H1 (cell line): ENCODE data around the gene OR5L1. TPM values are rescaled to one million over a fixed set of nuclear protein-coding genes. Genes with fewer than 3 reads are reported as not detected.

ENCODE experiments used
- CTCF ChIA-PET: fragments of 300-600 bp; sonication (Branson Sonifier 250); formaldehyde crosslinking; loops from one replicate; lab custom pipeline; 2021; ENCODE audit not compliant: partially characterized antibody; lab: Charles Lee
- POLR2A ChIA-PET: fragments of 300-600 bp; sonication (Branson Sonifier 250); formaldehyde crosslinking; loops from one replicate; lab custom pipeline; 2021; ENCODE audit warnings: inconsistent platforms; ENCODE audit not compliant: partially characterized antibody; lab: Charles Lee
- DNase-seq, 2 experiments: peaks; one replicate each; pipeline versions ENCODE4 v3.0.0 to v3.0.0-alpha.2; 2010 to 2022; ENCODE audit warnings: low spot score in 2 of 2, low read depth in 1 of 2, mixed read lengths in 1 of 2
- FAIRE-seq: peaks from 2 replicates; lab custom pipeline; 2011; peaks lifted over from hg19 to GRCh38; lab: Jason Lieb, UNC
- H2AFZ ChIP-seq: 2 replicates; pipeline ENCODE4 v1.8.1; 2012; ENCODE audit warnings: low read length, inconsistent platforms
- H2AK5ac ChIP-seq: 2 replicates; pipeline ENCODE4 v1.6.1; 2013; ENCODE audit warnings: low read depth, low read length
- H2BK120ac ChIP-seq: replicated peaks from 2 replicates; pipeline ENCODE3; 2013; ENCODE audit warnings: low read depth, low read length, inconsistent platforms
- H2BK12ac ChIP-seq: 2 replicates; pipeline ENCODE4 v1.6.1; 2013; ENCODE audit warnings: low read depth, low read length
- H2BK15ac ChIP-seq: 2 replicates; pipeline ENCODE4 v1.6.1; 2013; ENCODE audit warnings: low read length
- H2BK20ac ChIP-seq: 2 replicates; pipeline ENCODE4 v1.6.1; 2013; ENCODE audit warnings: low read length
- H2BK5ac ChIP-seq: 2 replicates; pipeline ENCODE4 v1.6.1; 2013; ENCODE audit warnings: low read depth, low read length
- H3K14ac ChIP-seq: 2 replicates; pipeline ENCODE4 v1.6.1; 2013; ENCODE audit warnings: inconsistent platforms; ENCODE audit not compliant: insufficient read length
- H3K18ac ChIP-seq: 2 replicates; pipeline ENCODE4 v1.6.1; 2013; ENCODE audit warnings: low read length; ENCODE audit errors: extremely low read depth
- H3K23ac ChIP-seq: 2 replicates; pipeline ENCODE4 v1.6.1; 2013; ENCODE audit warnings: inconsistent platforms; ENCODE audit not compliant: insufficient read length
- H3K23me2 ChIP-seq: 2 replicates; pipeline ENCODE4 v1.6.1; 2013; ENCODE audit warnings: low read depth, low read length
- H3K27ac ChIP-seq: 2 replicates; pipeline ENCODE4 v1.6.1; 2011; ENCODE audit warnings: low read depth, low read length, inconsistent platforms
- H3K27me3 ChIP-seq, 4 experiments: replicated peaks in 1 of 4; 1 replicate in 1 of 4; 2 replicates in 3 of 4; pipeline versions ENCODE4 v1.6.1 to v1.8.1; 2011 to 2013; ENCODE audit warnings: low read length in 3 of 4, mild to moderate bottlenecking in 3 of 4, inconsistent platforms in 2 of 4, mixed read lengths in 2 of 4, moderate library complexity in 1 of 4; ENCODE audit not compliant: control insufficient read depth in 3 of 4, insufficient read depth in 3 of 4; ENCODE audit errors: extremely low read depth in 1 of 4
- H3K36me3 ChIP-seq, 4 experiments: 2 replicates each; pipeline versions ENCODE4 v1.6.1 to v1.8.1; 2011 to 2013; ENCODE audit warnings: mild to moderate bottlenecking in 4 of 4, low read length in 3 of 4, moderate library complexity in 2 of 4, control low read depth in 1 of 4, inconsistent platforms in 1 of 4; ENCODE audit not compliant: insufficient read depth in 4 of 4, control insufficient read depth in 2 of 4
- H3K4ac ChIP-seq: replicated peaks from 2 replicates; pipeline ENCODE3; 2013; ENCODE audit warnings: low read length, low read depth, mixed read lengths, inconsistent platforms; ENCODE audit not compliant: insufficient read length
- H3K4me1 ChIP-seq, 4 experiments: replicated peaks in 1 of 4; 1 replicate in 1 of 4; 2 replicates in 3 of 4; pipeline versions ENCODE4 v1.6.1 to v1.8.1; 2011 to 2013; ENCODE audit warnings: low read length in 3 of 4, inconsistent platforms in 2 of 4, mixed read lengths in 1 of 4; ENCODE audit not compliant: insufficient read depth in 4 of 4, control insufficient read depth in 3 of 4
- H3K4me2 ChIP-seq, 2 experiments: 2 replicates each; pipeline versions ENCODE4 v1.6.1 to v1.8.1; 2011 to 2013; ENCODE audit warnings: low read depth in 2 of 2, low read length in 2 of 2, control low read depth in 1 of 2, inconsistent platforms in 1 of 2, mild to moderate bottlenecking in 1 of 2; ENCODE audit not compliant: insufficient read depth in 1 of 2
- H3K4me3 ChIP-seq, 4 experiments: fragments of 200-600, 300-600 bp in 1 of 4; sonication (generic), shearing (Covaris generic), sonication (Bioruptor Twin) in 1 of 4; 2 replicates each; pipeline versions ENCODE4 v1.5.1 to v1.8.1; 2011 to 2016; ENCODE audit warnings: low read length in 4 of 4, low read depth in 3 of 4, control low read depth in 2 of 4, inconsistent platforms in 2 of 4, mild to moderate bottlenecking in 2 of 4, mixed read lengths in 1 of 4, moderate library complexity in 1 of 4; ENCODE audit not compliant: insufficient read depth in 2 of 4; ENCODE audit errors: extremely low read depth in 1 of 4
- H3K56ac ChIP-seq: replicated peaks from 2 replicates; pipeline ENCODE3; 2013; ENCODE audit warnings: low read depth, mild to moderate bottlenecking, mixed read lengths, low read length, inconsistent platforms; ENCODE audit not compliant: insufficient read length
- H3K79me1 ChIP-seq: 2 replicates; pipeline ENCODE4 v1.6.1; 2013; ENCODE audit warnings: low read depth, low read length, control low read depth
- H3K79me2 ChIP-seq, 2 experiments: 2 replicates each; pipeline versions ENCODE4 v1.6.1 to v1.8.1; 2012 to 2013; ENCODE audit warnings: low read length in 2 of 2, mild to moderate bottlenecking in 2 of 2, inconsistent platforms in 1 of 2; ENCODE audit not compliant: insufficient read depth in 2 of 2, control insufficient read depth in 1 of 2
- H3K9ac ChIP-seq, 4 experiments: replicated peaks in 1 of 4; 1 replicate in 1 of 4; 2 replicates in 3 of 4; pipeline versions ENCODE4 v1.6.1 to v1.8.1; 2011 to 2013; ENCODE audit warnings: low read depth in 3 of 4, low read length in 3 of 4, control low read depth in 2 of 4, mild to moderate bottlenecking in 2 of 4, moderate library complexity in 2 of 4, inconsistent platforms in 1 of 4; ENCODE audit errors: extremely low read depth in 1 of 4
- H3K9me3 ChIP-seq, 2 experiments: 2 replicates each; pipeline versions ENCODE4 v1.6.1 to v1.8.1; 2012 to 2013; ENCODE audit warnings: mild to moderate bottlenecking in 2 of 2, moderate library complexity in 2 of 2, control low read depth in 1 of 2, inconsistent platforms in 1 of 2, low read depth in 1 of 2, low read length in 1 of 2, mixed read lengths in 1 of 2; ENCODE audit not compliant: insufficient read depth in 2 of 2
- H4K20me1 ChIP-seq, 2 experiments: replicated peaks in 1 of 2; 2 replicates each; pipeline versions ENCODE3 to v1.8.1; 2011 to 2013; ENCODE audit warnings: inconsistent platforms in 2 of 2, low read length in 2 of 2, mild to moderate bottlenecking in 1 of 2; ENCODE audit not compliant: insufficient read depth in 2 of 2, control insufficient read depth in 1 of 2
- H4K5ac ChIP-seq: 2 replicates; pipeline ENCODE4 v1.6.1; 2013; ENCODE audit warnings: low read length, low read depth, mixed read lengths, inconsistent platforms; ENCODE audit not compliant: insufficient read length
- H4K8ac ChIP-seq: 2 replicates; pipeline ENCODE4 v1.8.0; 2013; ENCODE audit warnings: mild to moderate bottlenecking, moderate library complexity, low read length, inconsistent platforms; ENCODE audit not compliant: insufficient read depth; ENCODE audit errors: extremely low read depth
- H4K91ac ChIP-seq: replicated peaks from 2 replicates; pipeline ENCODE3; 2013; ENCODE audit warnings: low read length, mixed read lengths, inconsistent platforms; ENCODE audit not compliant: insufficient read length
- BCL11A ChIP-seq, 2 experiments: IDR thresholded peaks; one replicate each; pipeline ENCODE4 v1.6.1; 2011; ENCODE audit warnings: low read depth in 2 of 2, low read length in 2 of 2, mild to moderate bottlenecking in 2 of 2
- BRCA1 ChIP-seq: IDR thresholded peaks from 2 replicates; pipeline ENCODE4 v1.6.1; 2012; ENCODE audit warnings: low read depth, low read length, improper control_type of control experiment
- CHD2 ChIP-seq: IDR thresholded peaks from 2 replicates; pipeline ENCODE4 v1.6.1; 2012; ENCODE audit warnings: low read length, improper control_type of control experiment
- KDM4A ChIP-seq: IDR thresholded peaks from one replicate; pipeline ENCODE4 v1.7.1; 2012; ENCODE audit warnings: low read depth, mild to moderate bottlenecking, moderate library complexity, low read length, inconsistent platforms; ENCODE audit not compliant: severe bottlenecking
- NRF1 ChIP-seq: IDR thresholded peaks from 2 replicates; pipeline ENCODE4 v1.6.1; 2011; ENCODE audit warnings: mild to moderate bottlenecking, low read depth, low read length, improper control_type of control experiment
- RFX5 ChIP-seq: IDR thresholded peaks from 2 replicates; pipeline ENCODE4 v1.6.1; 2011; ENCODE audit warnings: low read depth, low read length, improper control_type of control experiment, borderline replicate concordance
- SAP30 ChIP-seq: fragments of 300-600 bp; sonication (generic); IDR thresholded peaks from 2 replicates; pipeline ENCODE4 v1.7.1; 2012; ENCODE audit warnings: low read length, moderate library complexity, mild to moderate bottlenecking, inconsistent platforms; ENCODE audit not compliant: insufficient read depth, insufficient replicate concordance
- SIX5 ChIP-seq: IDR thresholded peaks from 2 replicates; pipeline ENCODE4 v1.6.1; 2011; ENCODE audit warnings: mild to moderate bottlenecking, low read depth, low read length
- WGBS, 2 experiments: shearing (Covaris generic) in 1 of 2; methylation state at CpG; one replicate each; pipeline versions ENCODE4 v1.1.6 to v1.1.7; 2013 to 2015; ENCODE audit warnings: low lambda C conversion rate in 2 of 2, mixed read lengths in 2 of 2, inconsistent platforms in 1 of 2, low coverage in 1 of 2, missing lambda C conversion rate in 1 of 2; ENCODE audit not compliant: insufficient replicate concordance in 2 of 2, insufficient coverage in 1 of 2, insufficient read length in 1 of 2; ENCODE audit errors: extremely low coverage in 1 of 2, missing lambda C conversion rate in 1 of 2; 5-methylcytosine and 5-hydroxymethylcytosine counted together
- polyA plus RNA-seq, 7 experiments: library from polyadenylated mRNA; depleted of rRNA in 3 of 7; stranded (reverse) in 5 of 7; unstranded in 2 of 7; fragments of >200 nt in 5 of 7; fragments of 200-250 nt in 2 of 7; gene quantifications; 1 replicate in 5 of 7; 2 replicates in 1 of 7; 4 replicates in 1 of 7; pipeline versions ENCODE4 v1.2.1 to v1.2.3, GENCODE V29; 2011 to 2013; ENCODE audit warnings: missing spikeins in 2 of 7, mixed read lengths in 2 of 7
- total RNA-seq: library from RNA; stranded (reverse); fragmentation: NEBNext Ultra II Directional; extraction: Animal tissue kit (Norgen Biotek cat#: 25700); gene quantifications from 2 replicates; pipeline ENCODE4 v1.2.1, GENCODE V29; 2021
- TF ChIP-seq, protein P1 (sequence below): IDR thresholded peaks from 2 replicates; pipeline ENCODE4 v1.6.1; 2011; ENCODE audit warnings: low read depth, mild to moderate bottlenecking, low read length; ENCODE audit not compliant: insufficient read depth
- TF ChIP-seq, protein P2 (sequence below), 3 experiments: IDR thresholded peaks; 1 replicate in 2 of 3; 2 replicates in 1 of 3; pipeline versions ENCODE4 v1.5.1 to v1.6.1; 2011; ENCODE audit warnings: low read length in 3 of 3, mild to moderate bottlenecking in 3 of 3, inconsistent platforms in 2 of 3, low read depth in 1 of 3, moderate library complexity in 1 of 3; ENCODE audit not compliant: insufficient read depth in 1 of 3; ENCODE audit errors: control extremely low read depth in 1 of 3
- TF ChIP-seq, protein P3 (sequence below): IDR thresholded peaks from 2 replicates; pipeline ENCODE4 v1.6.1; 2012; ENCODE audit warnings: inconsistent platforms

The OR5L1 gene
- total and polyA plus RNA-seq, 2 of the 8 experiments (the other 6 are each of a cell fraction or from before 2014, with no cell fraction given), result not detected

DNA sequence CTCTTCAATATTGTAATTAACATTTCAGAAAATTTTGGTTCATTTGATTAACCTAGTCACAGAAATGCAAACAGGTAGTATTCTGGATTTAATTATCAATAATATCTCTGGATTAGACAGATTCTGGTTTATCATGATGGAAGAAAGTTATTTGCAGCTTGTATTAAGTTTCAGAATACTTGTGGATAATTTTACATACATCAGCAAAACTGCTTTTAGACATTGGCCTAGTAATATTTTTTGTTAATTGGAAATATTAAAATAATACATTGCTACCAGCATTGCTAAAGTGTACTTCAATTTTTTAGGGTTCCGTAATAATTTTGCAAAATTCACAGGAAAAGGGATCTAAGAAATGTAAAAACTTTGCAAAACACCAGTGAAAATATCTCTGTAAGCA lies 19.6 kb upstream of the OR5L1 start:
- Histone ChIP-seq H2BK20ac (no peak overlapping the region), H4K5ac (no peak overlapping the region), H4K91ac (no peak overlapping the region), H3K79me2 (no peaks in the 10 kb centered on the region), H2AK5ac (no peak overlapping the region), H3K9me3 (peaks cover 67 to 72% of the 10 kb centered on the region in 2 experiments), H3K14ac (no peak overlapping the region), H3K36me3 (no peaks in the 10 kb centered on the region), H3K56ac (no peak overlapping the region), H4K8ac (no peak overlapping the region), H2BK12ac (no peak overlapping the region), H3K23ac (no peak overlapping the region), H3K4me2 (no peak overlapping the region), H3K27ac (no peak overlapping the region), H3K18ac (no peak overlapping the region), H3K4me3 (no peak overlapping the region), H2BK5ac (no peak overlapping the region), H2AFZ (no peak overlapping the region), H2BK15ac (no peak overlapping the region), H2BK120ac (no peak overlapping the region), H4K20me1 (no peaks in the 10 kb centered on the region), H3K27me3 (no peaks in the 10 kb centered on the region), H3K4me1 (no peaks in the 10 kb centered on the region), H3K23me2 (no peaks in the 10 kb centered on the region), H3K4ac (no peak overlapping the region), H3K9ac (no peak overlapping the region), H3K79me1 (no peaks in the 10 kb centered on the region)
- FAIRE-seq (no peak), DNase-seq (no peak)
- CTCF ChIA-PET, result no interaction called here
- WGBS, 2 experiments, result 96% methylated on average over 1 of the region's 1 CpG; no CpG with 5 or more reads in 1 of the 2 experiments
- POLR2A ChIA-PET, result no interaction called here
- TF ChIP-seq CHD2 (no peak), RFX5 (no peak), SAP30 (no peak), BCL11A (IDR thresholded peaks at IDR 0.05; ENCODE audit: low read depth in 2 of 2, low read length in 2 of 2) (no peak), SIX5 (no peak), NRF1 (no peak), BRCA1 (no peak), KDM4A (no peak)
- TF ChIP-seq, protein P1, sequence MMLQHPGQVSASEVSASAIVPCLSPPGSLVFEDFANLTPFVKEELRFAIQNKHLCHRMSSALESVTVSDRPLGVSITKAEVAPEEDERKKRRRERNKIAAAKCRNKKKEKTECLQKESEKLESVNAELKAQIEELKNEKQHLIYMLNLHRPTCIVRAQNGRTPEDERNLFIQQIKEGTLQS, result no peak
- TF ChIP-seq, protein P2, sequence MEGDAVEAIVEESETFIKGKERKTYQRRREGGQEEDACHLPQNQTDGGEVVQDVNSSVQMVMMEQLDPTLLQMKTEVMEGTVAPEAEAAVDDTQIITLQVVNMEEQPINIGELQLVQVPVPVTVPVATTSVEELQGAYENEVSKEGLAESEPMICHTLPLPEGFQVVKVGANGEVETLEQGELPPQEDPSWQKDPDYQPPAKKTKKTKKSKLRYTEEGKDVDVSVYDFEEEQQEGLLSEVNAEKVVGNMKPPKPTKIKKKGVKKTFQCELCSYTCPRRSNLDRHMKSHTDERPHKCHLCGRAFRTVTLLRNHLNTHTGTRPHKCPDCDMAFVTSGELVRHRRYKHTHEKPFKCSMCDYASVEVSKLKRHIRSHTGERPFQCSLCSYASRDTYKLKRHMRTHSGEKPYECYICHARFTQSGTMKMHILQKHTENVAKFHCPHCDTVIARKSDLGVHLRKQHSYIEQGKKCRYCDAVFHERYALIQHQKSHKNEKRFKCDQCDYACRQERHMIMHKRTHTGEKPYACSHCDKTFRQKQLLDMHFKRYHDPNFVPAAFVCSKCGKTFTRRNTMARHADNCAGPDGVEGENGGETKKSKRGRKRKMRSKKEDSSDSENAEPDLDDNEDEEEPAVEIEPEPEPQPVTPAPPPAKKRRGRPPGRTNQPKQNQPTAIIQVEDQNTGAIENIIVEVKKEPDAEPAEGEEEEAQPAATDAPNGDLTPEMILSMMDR (IDR thresholded peaks at IDR 0.05; ENCODE audit: control extremely low read depth in 1 of 3, insufficient read depth in 1 of 3, low read depth in 1 of 3, low read length in 3 of 3), result no peak
- TF ChIP-seq, protein P3, sequence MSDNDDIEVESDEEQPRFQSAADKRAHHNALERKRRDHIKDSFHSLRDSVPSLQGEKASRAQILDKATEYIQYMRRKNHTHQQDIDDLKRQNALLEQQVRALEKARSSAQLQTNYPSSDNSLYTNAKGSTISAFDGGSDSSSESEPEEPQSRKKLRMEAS, result no peak
